Inferior parietal cortex (tissue), 1 donor: ENCODE results near the gene SLIT1.
"Not testable (repeated sequence)": the region's sequence is repeated elsewhere in the genome, so short reads cannot be mapped to it uniquely, and the experiment has no call there.

ENCODE experiments used
- DNase-seq: peaks from one replicate; pipeline ENCODE4 v3.0.0-alpha.2; 2016; ENCODE audit errors: extremely low spot score

Gene SLIT1

GRCh38 chr10:97082575-97082974, 103.2 kb downstream of the SLIT1 start:
- not testable (repeated sequence) for DNase-seq

- DNase-seq: no peak
Measured at GRCh38 chr10:97081621-97082235, 104.0 kb downstream of the SLIT1 start.

GRCh38 chr10:97080051-97080776, 105.5 kb downstream of the SLIT1 start:
- DNase-seq: no peak

GRCh38 chr10:97079448-97079847, 106.3 kb downstream of the SLIT1 start:
- no peak for DNase-seq

- no peak for DNase-seq
Measured at GRCh38 chr10:97078938-97079445, 106.8 kb downstream of the SLIT1 start.

GRCh38 chr10:97078261-97078937, 107.4 kb downstream of the SLIT1 start:
- no peak for DNase-seq

GRCh38 chr10:97076781-97077180, 109.0 kb downstream of the SLIT1 start:
- no peak for DNase-seq

- DNase-seq: no peak
Measured at GRCh38 chr10:97075961-97076525, 109.7 kb downstream of the SLIT1 start.

GRCh38 chr10:97075421-97075820, 110.3 kb downstream of the SLIT1 start:
- no peak for DNase-seq

- no peak for DNase-seq
Measured at GRCh38 chr10:97074256-97075145, 111.3 kb downstream of the SLIT1 start.

- DNase-seq: peak; percentile 95
Measured at GRCh38 chr10:97072851-97073665, 112.7 kb downstream of the SLIT1 start.

GRCh38 chr10:97071496-97071895, 114.3 kb downstream of the SLIT1 start:
- DNase-seq: no peak

GRCh38 chr10:97069576-97070362, 116.0 kb downstream of the SLIT1 start:
- no peak for DNase-seq

- no peak for DNase-seq
Measured at GRCh38 chr10:97069026-97069425, 116.7 kb downstream of the SLIT1 start.

GRCh38 chr10:97067716-97068391, 117.9 kb downstream of the SLIT1 start:
- DNase-seq: no peak

GRCh38 chr10:97066877-97067555, 118.7 kb downstream of the SLIT1 start:
- no peak for DNase-seq

- no peak for DNase-seq
Measured at GRCh38 chr10:97065686-97066660, 119.8 kb downstream of the SLIT1 start.
